H7 (cell line): ENCODE measurements around the gene PBX3. TPM values are rescaled to one million over a fixed set of nuclear protein-coding genes. Genes with fewer than 3 reads are reported as not detected.

Source experiments
- total RNA-seq: library from RNA; depleted of rRNA; stranded (reverse); fragments of >200 nt; shearing (Covaris generic); gene quantifications from 2 replicates; pipeline ENCODE4 v1.2.3, GENCODE V29; 2014; rRNA removed

The PBX3 gene
- total RNA-seq, 1 experiment from 2014 or later: 46.9 TPM

Other genes starting within 250 kb of the PBX3 start
- gene MAPKAP1, start 40.2 kb upstream of the PBX3 start, total RNA-seq: 114 and 137 TPM in 2 replicates